IMR-90 (cell line): ENCODE results near the gene TMEM140.

Experiments used
- CEBPB ChIP-seq: IDR thresholded peaks from 2 replicates; pipeline ENCODE4 v1.6.1; 2012; ENCODE audit warnings: low read depth, low read length, improper control_type of control experiment
- ELK1 ChIP-seq: fragments of 150-350 bp; IDR thresholded peaks from 2 replicates; pipeline ENCODE4 v1.6.1; 2016; ENCODE audit warnings: low read depth, mild to moderate bottlenecking, low read length, moderate library complexity, borderline replicate concordance
- POLR2A ChIP-seq: IDR thresholded peaks from 2 replicates; pipeline ENCODE4 v1.6.1; 2012; ENCODE audit warnings: mild to moderate bottlenecking, low read depth, low read length
- RAD21 ChIP-seq: IDR thresholded peaks from 2 replicates; pipeline ENCODE4 v1.6.1; 2012; ENCODE audit warnings: low read length, improper control_type of control experiment
- RFX5 ChIP-seq: IDR thresholded peaks from 2 replicates; pipeline ENCODE4 v1.8.0; 2012; ENCODE audit warnings: low read depth, mild to moderate bottlenecking, low read length, moderate library complexity
- TF ChIP-seq, protein P1 (sequence below): conservative IDR thresholded peaks from 2 replicates; pipeline ENCODE4 v1.5.1; 2012; ENCODE audit warnings: mild to moderate bottlenecking, low read depth, low read length, improper control_type of control experiment
- TF ChIP-seq, protein P2 (sequence below): fragments of 150-350 bp; IDR thresholded peaks from 2 replicates; pipeline ENCODE4 v1.6.1; 2017; ENCODE audit warnings: mild to moderate bottlenecking, antibody characterized with exemption, low read length, low read depth

- TF ChIP-seq, protein P1, sequence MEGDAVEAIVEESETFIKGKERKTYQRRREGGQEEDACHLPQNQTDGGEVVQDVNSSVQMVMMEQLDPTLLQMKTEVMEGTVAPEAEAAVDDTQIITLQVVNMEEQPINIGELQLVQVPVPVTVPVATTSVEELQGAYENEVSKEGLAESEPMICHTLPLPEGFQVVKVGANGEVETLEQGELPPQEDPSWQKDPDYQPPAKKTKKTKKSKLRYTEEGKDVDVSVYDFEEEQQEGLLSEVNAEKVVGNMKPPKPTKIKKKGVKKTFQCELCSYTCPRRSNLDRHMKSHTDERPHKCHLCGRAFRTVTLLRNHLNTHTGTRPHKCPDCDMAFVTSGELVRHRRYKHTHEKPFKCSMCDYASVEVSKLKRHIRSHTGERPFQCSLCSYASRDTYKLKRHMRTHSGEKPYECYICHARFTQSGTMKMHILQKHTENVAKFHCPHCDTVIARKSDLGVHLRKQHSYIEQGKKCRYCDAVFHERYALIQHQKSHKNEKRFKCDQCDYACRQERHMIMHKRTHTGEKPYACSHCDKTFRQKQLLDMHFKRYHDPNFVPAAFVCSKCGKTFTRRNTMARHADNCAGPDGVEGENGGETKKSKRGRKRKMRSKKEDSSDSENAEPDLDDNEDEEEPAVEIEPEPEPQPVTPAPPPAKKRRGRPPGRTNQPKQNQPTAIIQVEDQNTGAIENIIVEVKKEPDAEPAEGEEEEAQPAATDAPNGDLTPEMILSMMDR = no peak
- TF ChIP-seq RAD21 (no peak), ELK1 (no peak), POLR2A (no peak), CEBPB (no peak), RFX5 (no peak)
- TF ChIP-seq, protein P2, sequence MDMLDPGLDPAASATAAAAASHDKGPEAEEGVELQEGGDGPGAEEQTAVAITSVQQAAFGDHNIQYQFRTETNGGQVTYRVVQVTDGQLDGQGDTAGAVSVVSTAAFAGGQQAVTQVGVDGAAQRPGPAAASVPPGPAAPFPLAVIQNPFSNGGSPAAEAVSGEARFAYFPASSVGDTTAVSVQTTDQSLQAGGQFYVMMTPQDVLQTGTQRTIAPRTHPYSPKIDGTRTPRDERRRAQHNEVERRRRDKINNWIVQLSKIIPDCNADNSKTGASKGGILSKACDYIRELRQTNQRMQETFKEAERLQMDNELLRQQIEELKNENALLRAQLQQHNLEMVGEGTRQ = no peak
These were observed 67.3 kb downstream of the TMEM140 start for GRCh38 chr7:135215180-135215579.
